GM21529 (cell line): ENCODE results near the gene IGFL1.
"Not testable (repeated sequence)": the region's sequence is repeated elsewhere in the genome, so short reads cannot be mapped to it uniquely, and the experiment has no call there.

Source experiments
- ATAC-seq: cut with Tn5 transposase; IDR thresholded peaks from one replicate; pipeline ENCODE4 v1.9.1; 2021; ENCODE audit not compliant: unreplicated experiment

Gene IGFL1

DNA sequence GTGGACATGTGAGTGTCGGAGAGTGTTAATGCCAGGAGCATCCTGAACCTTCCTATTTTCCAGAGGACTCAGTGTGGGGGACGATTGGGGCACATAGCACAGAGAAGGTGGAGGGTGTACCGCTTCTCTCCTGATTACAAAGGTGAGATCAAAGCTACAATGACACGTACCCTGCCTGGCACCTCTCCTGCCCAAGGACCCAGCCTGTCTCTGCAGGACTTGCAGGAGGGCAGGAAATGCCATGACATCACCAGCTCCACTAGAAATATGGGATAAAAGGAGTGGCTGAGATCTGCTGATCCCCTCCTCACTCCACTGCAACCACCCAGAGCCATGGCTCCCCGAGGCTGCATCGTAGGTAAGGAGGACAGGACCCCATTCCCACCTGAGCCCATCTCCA lies at the start of gene IGFL1:
IGFL1 (plus strand) TSS at position 301 of the 400 bp plus-strand sequence; CDS start at position 334, 33 bp downstream.
- no peak for ATAC-seq

DNA sequence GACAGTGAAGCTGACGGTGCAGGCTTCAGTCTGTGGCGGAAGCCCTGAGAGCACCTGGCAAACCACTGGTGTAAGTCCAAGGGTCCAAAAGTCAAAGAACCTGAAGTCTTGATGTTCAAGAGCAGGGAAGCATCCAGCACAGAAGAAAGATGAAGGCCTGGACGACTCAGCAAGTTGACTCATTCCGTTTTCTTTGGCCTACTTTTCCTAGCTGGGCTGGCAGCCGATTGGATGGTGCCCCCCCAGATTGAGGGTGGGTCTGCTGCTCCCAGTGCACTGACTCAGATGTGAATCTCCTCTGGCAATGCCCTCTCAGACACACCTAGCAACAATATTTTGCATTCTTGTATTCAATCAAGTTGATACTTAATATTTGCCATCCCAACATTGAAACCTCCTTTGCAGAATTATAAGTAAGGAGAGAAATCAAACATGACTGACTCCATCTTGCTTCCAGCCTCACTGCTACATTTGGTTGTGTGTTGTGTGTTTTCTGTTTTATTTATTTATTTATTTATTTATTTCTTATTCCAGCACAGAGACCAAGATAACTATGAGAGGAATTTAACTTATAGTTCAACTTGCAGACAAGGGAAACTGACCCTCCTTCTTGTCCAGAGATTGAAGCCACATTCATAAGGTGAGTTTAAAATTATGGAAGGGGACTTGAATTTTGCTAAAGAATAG lies 48.7 kb upstream of the IGFL1 start:
- no peak for ATAC-seq

DNA sequence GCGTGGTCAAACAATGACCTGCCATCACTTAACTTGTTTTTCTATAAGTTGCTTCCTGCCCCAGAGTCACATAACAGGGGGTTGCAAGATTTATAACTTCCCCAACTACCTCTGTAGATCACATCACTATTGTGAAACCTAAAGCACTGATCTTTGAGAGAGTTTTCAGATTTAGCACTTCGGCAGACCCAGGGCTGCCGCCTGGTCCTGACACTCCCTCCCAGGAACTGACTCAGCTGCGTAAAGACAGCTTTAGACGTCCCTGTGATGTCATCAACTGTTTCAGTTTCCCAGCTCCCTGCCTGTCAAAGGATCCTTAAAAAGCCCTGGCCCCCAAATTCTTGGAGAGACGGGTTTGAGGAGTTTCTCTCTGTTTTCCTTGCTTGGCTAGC lies 48.2 kb upstream of the IGFL1 start:
- ATAC-seq: no peak

DNA sequence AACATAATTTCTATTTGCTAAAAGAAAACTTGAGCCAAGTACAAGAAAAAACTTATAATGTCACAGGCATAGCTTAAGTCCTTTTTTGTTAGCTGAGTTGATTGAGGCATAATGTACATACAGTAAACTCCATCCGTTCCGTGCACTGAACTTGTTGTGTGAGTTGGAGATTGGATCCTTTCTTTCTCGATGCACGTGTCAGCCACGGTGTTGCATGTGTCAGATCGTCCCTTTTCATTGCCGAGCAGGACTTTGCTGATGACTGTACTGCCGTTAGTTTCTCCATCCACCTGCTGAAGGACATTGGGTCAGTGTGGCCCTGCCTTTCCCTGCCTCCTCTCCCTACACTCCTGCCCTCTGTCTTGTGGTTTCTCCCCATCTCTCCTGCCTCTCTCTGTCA lies 47.1 kb upstream of the IGFL1 start:
- ATAC-seq: no peak

DNA sequence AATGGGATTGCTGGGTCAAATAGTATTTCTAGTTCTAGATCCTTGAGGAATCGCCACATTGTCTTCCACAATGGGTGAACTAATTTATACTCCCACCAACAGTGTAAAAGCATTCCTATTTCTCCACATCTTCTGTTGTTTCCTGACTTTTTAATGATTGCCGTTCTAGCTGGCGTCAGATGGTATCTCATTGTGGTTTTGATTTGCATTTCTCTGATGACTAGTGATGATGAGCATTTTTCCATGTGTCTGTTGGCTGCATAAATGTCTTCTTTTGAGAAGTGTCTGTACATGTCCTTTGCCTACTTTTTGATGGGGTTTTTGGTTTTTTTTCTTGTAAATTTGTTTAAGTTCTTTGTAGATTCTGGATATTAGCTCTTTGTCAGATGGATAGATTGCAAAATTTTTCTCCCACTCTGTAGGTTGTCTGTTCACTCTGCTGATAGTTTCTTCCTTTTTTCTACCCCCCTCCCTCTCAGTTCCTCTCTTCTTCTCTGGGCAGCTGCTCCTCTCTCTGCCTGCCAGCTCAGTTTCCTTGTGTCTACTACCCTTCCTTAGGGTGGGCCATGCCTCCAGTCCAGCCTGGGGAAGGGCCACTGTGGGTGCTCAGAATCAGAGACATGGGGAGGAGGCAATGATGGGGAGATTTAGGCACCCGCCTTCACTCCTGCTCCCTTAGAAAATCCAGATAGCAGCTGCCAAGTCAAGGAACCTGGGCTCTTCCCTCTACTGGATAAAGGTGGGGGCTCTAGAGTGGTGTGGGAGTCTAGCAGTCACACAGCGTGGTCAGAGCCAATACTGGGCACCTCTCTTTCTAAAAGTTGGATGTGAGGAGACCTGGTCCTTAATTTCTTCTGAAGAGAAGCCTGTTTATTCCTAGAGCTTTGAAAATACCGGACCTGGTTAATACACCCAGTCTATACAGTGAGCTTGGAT lies 44.5 kb upstream of the IGFL1 start:
- ATAC-seq: not testable (repeated sequence)

DNA sequence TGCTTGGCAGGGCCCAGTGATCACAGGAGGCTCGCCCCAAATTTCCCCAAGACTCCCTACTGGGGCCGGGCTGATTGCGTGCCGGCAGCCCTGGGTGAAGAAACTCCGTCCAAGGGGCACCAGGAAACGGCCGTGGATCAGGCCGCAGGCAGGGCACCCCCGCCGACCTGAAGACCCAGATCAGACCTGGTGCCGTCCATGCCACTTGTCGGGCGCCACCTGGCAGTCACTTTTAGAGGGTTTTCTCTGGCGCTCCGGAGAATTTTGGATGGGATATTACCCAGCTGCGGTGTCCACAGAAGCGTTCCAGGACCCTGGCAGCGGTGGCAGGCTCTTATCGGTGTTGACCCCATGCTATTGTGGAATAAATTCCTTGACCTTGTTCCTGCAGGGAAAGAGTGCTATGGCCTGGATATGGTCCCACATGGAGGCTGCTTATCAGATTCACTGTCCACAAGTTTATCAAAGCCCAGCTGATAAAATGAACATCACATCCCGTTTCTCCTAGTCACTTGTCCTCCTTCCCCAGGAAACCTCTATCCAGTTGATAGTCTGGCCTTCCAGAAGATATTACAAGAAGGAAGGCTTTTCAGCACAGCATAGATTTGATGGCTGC lies 43.3 kb upstream of the IGFL1 start:
- ATAC-seq: no peak

DNA sequence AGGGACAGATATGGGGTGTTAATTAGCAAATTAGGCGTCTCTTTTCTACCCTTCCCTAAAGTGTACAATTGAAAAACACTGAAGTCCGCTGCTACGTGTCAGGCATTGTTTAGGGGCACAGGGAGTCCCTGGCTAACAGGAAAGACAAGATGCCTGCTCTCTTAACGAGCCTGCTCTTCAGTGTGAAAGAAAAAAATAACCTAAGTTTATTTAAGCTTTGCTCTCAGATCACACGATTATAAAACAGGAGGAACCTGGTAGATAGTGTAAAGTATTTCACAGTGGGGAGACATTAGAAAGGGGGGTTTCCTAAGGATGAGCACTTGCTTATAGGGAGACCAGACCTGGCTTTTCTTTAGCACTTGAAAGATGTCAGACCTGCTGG lies 42.8 kb upstream of the IGFL1 start:
- ATAC-seq: no peak

DNA sequence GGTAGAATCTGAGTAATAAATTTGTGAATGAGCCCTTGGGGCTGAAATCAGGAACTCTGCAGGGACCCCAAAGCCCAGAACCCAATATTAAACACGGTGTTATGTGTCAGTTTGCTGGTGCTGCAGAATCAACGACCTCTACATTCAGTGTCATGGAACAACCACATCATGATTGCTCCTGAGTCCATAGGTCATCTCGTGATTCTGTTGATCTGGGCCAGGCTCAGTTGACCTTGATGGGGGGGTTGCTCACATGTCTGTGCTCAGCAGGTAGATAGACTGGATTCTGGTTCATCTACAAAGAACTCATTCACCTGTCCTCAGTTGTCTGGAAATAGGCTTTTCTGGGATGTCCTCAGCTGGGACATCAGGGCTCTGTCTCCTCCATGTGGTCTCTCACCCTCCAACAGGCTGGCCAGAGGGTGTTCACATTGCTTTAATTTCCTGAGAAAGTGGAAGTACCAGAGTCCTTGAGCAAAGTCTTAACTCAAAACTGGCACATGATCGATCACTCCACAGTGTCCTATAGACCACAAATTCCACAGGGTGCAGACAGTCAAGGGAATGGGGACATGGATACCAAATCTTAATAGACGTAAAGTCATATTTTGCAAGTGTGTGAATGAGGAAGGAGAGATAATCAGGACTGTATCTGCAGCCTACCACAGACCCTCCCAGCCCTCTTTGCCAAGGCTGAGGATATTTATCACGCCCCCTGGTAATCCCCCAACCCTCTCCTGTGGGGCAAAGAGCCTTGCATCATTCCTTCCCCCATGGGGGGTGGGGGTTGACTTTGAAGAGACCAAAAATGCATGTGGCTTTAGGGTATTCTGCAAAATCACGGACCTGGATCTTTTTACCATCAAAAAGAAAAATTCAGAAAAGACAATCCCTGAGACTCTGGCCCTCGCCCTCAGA lies 39.3 kb upstream of the IGFL1 start:
- ATAC-seq: no peak

DNA sequence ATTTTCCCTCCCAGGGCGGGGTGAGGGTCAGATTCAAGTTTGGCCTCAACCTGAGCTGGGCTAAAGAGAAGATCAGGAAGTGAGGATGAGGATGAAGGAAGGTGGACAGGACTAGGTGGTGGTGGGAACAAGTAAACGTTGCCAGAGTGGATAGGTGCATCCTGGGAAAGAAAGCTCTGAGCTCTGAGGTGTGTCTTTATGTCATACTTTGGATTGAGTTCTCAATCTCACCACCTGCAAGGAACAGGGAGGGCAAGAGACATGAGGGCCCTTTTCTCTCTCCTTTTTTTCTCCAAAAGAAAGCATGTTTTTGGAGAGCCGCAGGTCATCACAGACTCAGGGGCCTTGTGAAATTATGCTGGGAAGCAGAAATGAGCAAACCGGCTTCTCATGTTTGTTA lies 38.2 kb upstream of the IGFL1 start:
- no peak for ATAC-seq

DNA sequence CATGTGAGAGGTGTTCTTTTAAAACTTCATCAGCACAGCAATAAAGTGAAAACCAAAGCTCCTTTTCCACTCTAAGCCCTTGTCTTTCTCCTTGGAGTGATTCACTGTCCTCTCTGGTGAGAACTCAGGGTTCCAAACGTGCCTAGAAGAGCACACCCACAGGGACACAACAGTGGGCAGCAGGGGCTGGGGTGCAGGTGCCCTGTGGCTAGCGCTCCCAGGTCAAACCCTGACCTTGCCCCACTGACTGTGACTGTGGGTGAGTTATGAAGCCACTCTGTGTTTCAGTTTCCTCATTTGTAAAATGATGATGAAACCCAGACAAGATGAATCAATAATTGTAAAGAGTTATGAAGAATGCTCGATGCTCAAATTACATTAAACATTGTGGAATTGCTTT lies 37.6 kb upstream of the IGFL1 start:
- ATAC-seq: no peak

DNA sequence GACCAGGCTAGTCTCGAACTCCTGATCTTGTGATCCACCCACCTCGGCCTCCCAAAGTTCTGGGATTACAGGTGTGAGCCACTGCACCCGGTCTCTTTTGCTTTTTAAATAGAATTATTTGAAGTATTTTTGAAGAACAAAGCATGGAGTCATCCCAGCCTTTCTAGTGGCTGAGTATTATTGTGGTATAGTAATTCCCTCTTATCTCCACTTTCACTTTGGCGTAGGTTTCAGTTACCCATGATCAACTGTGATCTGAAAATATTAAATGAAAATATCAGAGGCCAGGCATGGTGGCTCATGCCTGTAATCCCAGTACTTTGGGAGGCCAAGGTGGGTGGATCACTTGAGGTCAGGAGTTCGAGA lies 36.9 kb upstream of the IGFL1 start:
- not testable (repeated sequence) for ATAC-seq

DNA sequence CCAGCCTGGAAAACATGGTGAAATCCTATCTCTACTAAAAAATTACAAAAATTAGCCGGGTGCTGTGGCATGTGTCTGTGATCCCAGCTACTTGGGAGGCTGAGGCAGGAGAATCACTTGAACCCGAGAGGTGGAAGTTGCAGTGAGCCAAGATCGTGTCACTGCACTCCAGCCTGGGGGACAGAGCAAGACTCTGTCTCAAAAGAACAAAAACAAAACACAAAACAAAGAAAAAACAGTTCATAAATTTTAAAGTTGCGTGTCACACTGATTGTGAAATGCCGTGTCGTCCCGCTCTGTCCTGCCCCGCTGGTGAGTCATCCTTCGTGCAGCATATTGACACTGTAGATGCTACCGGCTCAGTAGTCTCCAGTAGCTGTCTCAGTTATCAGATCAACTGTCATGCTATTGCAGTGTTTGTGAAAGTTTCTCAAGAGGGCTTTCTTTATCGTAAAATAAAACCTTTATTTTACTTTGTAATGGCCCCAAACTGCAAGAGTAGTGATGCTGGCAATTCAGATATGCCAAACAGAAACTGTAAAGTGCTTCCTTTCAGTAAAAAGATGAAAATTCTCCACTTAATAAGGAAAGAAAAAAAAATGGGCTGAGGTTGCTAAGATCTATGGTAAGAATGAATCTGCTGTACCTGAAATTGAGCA lies 36.4 kb upstream of the IGFL1 start:
- ATAC-seq: no peak

DNA sequence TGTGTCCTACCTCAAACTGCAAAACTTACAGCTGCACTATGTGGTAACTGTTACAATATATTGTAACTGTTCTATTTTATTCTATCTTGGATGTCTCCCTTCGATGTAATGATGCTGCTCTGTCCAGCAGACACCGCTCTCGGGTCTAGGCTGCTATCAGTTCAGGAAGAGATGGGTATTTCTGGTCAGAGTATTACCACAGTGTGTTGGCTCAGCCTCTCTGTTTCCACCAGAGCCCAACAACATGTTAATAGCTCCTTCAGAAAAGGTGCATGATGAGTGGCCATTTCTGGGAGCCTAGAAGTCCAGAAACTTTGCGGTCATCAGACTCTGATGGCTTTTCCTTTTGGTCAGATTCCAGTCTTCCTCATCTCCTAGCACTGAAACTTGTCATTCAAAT lies 35.9 kb upstream of the IGFL1 start:
- ATAC-seq: no peak

DNA sequence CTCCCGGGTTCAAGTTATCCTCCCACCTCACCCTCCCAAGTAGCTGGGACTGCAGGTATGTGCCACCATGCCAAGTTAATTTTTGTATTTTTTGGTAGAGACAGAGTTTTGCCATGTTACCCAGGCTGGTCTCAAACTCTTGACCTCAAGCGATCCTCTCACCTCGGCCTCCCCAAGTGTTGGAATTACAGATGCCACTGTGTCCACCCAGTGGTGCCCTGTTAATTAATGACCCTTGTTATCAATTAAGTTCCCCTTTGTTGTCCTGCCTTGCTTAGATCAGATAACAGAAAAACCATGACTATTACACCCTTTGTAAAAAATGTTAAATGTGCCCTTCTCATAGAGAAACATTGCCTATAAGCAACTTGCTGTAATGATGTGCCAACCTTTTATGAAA lies 34.4 kb upstream of the IGFL1 start:
- ATAC-seq: no peak

DNA sequence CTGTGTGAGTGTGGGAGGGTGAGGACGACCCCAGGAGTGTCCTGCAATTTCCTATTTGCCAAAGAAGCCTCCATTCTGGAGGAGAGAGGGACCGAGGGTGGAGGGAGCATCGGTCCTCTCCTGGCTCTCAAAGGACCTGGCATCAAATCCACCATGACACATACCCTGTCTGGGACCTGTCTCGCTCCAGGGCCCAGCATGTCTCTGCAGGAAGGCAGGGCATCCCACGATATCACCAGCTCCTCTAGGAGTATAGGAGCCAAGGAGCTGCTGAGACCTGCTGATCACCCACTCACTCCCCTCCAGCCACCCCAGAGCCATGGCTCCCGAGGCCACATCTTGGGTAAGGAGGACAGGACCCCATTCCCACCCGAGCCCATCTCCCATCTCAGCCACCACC lies 33.6 kb upstream of the IGFL1 start:
- not testable (repeated sequence) for ATAC-seq

DNA sequence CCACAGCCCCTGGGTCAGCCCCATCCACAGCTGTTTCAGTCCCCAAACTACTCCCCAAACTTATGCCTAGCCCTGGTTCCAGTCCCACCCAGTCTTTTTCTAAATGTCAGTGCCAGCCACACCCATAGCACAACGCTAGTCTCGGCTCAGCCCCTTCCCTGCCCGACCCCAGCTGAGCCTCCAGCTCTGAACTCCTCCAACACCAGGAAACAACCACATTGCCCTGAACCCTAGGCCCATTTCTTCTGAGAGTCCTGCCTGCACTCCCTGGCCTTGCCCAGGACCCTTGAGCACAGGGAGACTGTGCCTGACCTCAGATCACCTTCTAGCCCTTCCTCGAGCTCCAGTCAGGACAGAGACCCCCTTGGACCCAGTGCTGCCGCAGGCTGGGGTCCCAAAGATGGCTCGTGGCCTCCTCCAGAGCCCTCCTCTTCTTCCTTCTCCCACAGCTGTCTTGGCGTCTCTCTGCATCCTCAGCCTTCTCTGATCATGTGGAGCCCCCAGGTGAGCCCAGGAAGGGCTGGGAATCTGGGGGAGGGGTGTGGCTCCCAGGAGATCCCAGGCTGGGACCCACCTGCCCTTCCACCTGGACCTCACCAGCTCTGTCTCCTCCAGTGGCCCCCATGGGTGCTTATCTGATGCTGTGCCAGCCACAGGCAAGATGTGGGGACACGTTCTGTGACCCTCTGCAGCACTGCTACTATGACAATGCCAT lies 33.0 kb upstream of the IGFL1 start:
- ATAC-seq: no peak

DNA sequence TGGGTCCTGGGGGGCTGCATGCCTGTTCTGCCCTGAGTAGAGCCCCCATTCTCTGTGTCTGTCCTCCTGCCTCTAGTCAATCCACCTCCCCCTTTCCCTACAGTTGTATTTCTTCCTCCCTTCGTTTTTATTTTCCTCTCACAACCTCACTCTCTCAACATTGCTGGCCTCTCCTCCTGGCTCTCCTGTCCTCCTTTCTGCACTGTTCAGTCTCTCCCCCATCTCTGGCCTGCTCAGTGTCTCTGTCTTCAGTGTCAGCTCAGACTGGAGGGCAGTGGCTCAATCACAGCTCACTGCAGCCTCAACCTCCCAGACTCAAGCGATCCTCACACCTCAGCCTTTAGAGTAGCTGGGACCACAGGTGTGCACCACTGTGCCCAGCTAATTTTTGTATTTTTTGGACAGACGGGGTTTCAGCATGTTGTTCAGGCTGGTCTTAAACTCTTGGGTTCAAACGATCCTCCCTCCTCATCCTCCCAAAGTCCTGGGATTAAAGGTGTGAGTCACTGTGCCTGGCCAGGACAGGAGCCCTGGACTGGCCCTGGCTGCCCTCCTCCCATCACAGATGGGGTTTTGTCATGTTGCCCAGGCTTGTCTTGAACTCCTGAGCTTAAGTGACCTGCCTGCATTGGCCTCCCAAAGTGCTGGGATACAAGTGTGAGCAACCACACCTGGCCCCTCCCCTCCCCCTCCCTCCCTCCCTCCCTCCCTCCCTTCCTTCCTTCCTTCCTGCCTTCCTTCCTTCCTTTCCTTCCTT lies 32.0 kb upstream of the IGFL1 start:
- ATAC-seq: no peak

DNA sequence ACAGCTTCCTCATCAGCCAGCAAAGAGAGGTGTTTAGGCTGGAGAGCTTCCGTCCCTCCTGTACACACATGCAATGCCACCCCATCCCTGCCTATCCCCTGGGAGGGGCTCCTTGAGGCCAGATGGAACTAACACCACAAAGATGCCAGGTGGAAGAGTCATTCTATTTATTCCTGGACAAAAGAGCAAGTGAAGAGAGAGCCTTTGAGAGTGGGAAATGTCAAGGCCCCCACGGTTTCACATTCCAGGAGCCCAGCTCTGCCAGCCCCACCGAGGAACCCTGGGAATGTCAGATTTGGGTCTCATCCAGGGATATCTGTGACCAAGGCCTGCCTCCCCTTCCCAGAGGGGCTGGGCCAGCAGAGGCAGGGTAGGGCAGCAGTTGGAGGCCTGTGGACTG lies 30.8 kb upstream of the IGFL1 start:
- ATAC-seq: no peak
